Adipocyte (in vitro differentiated cells): ENCODE measurements around the gene ITGA11.

ENCODE experiments used
- DNase-seq: peaks from one replicate; pipeline ENCODE4 v3.0.0-alpha.2; 2015; ENCODE audit warnings: low read depth
- H3K27me3 ChIP-seq: replicated peaks from 2 replicates; pipeline ENCODE4 v1.7.0; 2013; ENCODE audit warnings: mild to moderate bottlenecking, low read length, moderate library complexity; ENCODE audit not compliant: control insufficient read depth, insufficient read depth
- H3K36me3 ChIP-seq: 2 replicates; pipeline ENCODE4 v1.7.0; 2013; ENCODE audit warnings: low read length, mild to moderate bottlenecking, moderate library complexity; ENCODE audit not compliant: control insufficient read depth, insufficient read depth, severe bottlenecking
- H3K4me1 ChIP-seq: 2 replicates; pipeline ENCODE4 v1.7.0; 2013; ENCODE audit warnings: mild to moderate bottlenecking, low read length, moderate library complexity; ENCODE audit not compliant: control insufficient read depth, insufficient read depth
- H3K4me3 ChIP-seq: 2 replicates; pipeline ENCODE4 v1.7.0; 2013; ENCODE audit warnings: mild to moderate bottlenecking, low read length, moderate library complexity
- H3K9ac ChIP-seq: 2 replicates; pipeline ENCODE4 v1.7.0; 2013; ENCODE audit warnings: mild to moderate bottlenecking, low read length, moderate library complexity
- H3K9me3 ChIP-seq: 2 replicates; pipeline ENCODE4 v1.7.0; 2013; ENCODE audit warnings: mild to moderate bottlenecking, low read length, moderate library complexity; ENCODE audit not compliant: control insufficient read depth

The ITGA11 gene

GRCh38 chr15:68367226-68367625 is 64.7 kb downstream of the ITGA11 start:
- Histone ChIP-seq H3K9me3 (no peaks in the 10 kb centered on the region), H3K9ac (no peak overlapping the region), H3K27me3 (no peaks in the 10 kb centered on the region), H3K4me1 (peaks cover 42% of the 10 kb centered on the region), H3K36me3 (no peaks in the 10 kb centered on the region), H3K4me3 (no peak overlapping the region)
- DNase-seq = no peak

GRCh38 chr15:68366314-68366713 is 65.6 kb downstream of the ITGA11 start:
- no peaks in the 10 kb centered on the region for H3K36me3 ChIP-seq
- no peak for DNase-seq
- H3K9ac ChIP-seq = no peak overlapping the region
- no peak overlapping the region for H3K4me3 ChIP-seq
- H3K9me3 ChIP-seq = no peaks in the 10 kb centered on the region
- peaks cover 42% of the 10 kb centered on the region for H3K4me1 ChIP-seq
- no peaks in the 10 kb centered on the region for H3K27me3 ChIP-seq

GRCh38 chr15:68365770-68366169 is 66.2 kb downstream of the ITGA11 start:
- Histone ChIP-seq H3K36me3 (no peaks in the 10 kb centered on the region), H3K4me3 (no peak overlapping the region), H3K9me3 (no peaks in the 10 kb centered on the region), H3K4me1 (peaks cover 42% of the 10 kb centered on the region), H3K9ac (peak overlapping the region; percentile 16), H3K27me3 (no peaks in the 10 kb centered on the region)
- DNase-seq = no peak

DNA sequence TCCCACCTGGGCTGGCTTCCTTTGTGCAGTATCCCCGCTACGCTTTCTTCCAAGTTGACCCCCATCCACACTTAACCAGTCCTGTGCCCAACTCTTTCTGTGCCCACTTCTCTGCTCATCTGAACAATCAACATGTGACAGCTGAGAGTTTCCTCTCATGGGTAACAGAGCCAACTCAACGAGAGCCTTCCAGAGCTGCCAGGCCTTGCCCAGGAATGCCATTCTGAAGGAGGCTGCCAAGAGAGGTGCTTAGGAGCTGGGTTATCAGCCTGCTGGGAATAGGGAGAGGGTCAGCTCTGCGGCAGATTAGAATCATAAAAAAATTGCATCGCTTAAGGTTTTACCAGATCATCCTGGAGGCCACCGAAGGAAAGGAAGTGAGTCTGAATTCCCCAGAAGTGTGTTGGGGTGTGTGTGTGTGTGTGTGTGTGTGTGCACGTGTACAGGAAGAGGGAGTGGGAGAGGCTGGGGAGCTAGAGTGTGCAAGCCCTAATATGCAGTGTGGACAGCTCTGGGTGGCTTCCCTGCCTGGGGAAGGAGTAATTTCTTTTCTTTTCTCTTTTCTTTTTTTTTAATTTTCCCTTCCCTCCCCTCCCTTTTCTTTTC is 66.7 kb downstream of the ITGA11 start:
- no peak for DNase-seq
- H3K4me3 ChIP-seq = no peak overlapping the region
- no peaks in the 10 kb centered on the region for H3K27me3 ChIP-seq
- peaks cover 42% of the 10 kb centered on the region for H3K4me1 ChIP-seq
- H3K9ac ChIP-seq = no peak overlapping the region
- no peaks in the 10 kb centered on the region for H3K9me3 ChIP-seq
- H3K36me3 ChIP-seq = no peaks in the 10 kb centered on the region

GRCh38 chr15:68364660-68365035 is 67.3 kb downstream of the ITGA11 start:
- Histone ChIP-seq H3K36me3 (no peaks in the 10 kb centered on the region), H3K4me3 (no peak overlapping the region), H3K9me3 (no peaks in the 10 kb centered on the region), H3K27me3 (no peaks in the 10 kb centered on the region), H3K9ac (no peak overlapping the region), H3K4me1 (peaks cover 42% of the 10 kb centered on the region)
- DNase-seq = no peak

DNA sequence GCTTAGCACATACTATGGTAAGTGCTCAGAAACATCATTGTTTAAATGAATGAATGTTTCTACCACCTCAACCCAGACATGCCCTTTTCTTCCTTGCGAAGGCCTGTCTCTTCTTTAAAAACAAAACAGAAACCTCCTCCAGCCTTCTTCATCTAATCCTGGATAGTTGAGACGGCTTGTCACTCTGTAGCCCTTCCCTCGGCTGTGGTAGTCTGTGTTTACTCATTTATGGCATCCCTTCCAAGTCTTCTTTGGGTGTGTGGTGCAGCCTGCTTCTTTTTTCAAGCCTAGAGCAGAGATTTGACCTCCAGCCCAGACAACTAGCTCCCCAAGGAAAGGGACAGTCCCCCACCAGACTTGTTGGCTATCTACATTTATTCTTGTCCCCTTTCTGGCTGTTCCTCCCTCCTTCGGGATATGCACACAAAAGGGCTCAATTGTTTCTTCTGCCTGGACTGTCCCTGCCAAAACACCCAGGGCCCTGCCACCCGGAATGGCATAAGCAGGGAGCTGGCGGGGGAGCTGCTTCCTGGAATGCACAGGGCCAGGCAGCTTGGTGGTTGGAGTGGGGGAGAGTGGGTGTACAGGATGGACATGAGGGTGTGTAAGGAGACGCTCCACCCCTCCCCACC is 67.8 kb downstream of the ITGA11 start:
- Histone ChIP-seq H3K4me3 (peak overlapping the region; percentile 7), H3K4me1 (peaks cover 42% of the 10 kb centered on the region), H3K9ac (no peak overlapping the region), H3K36me3 (no peaks in the 10 kb centered on the region), H3K27me3 (no peaks in the 10 kb centered on the region), H3K9me3 (no peaks in the 10 kb centered on the region)
- DNase-seq = peak; percentile 31

DNA sequence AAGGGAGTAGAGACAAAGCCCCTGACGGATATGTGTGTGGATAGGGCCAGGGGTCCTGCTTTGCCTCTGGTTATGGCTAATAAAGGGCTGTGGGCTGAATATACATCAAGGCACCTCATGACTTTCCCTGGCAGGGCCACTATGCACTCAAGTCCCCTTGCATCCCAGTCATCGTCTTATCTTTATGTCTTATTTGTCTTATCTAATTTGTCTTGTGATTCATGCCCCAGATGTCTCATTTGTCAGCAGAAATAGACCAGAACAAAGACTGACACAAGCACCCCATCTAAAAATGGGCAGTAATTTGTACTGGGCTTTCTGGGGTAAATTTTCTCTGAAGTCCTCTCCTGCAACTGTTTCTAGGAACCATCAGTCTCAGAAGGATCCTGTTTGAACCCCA is 68.6 kb downstream of the ITGA11 start:
- DNase-seq = no peak
- H3K9me3 ChIP-seq = no peaks in the 10 kb centered on the region
- no peaks in the 10 kb centered on the region for H3K36me3 ChIP-seq
- no peak overlapping the region for H3K4me3 ChIP-seq
- H3K4me1 ChIP-seq = peaks cover 34% of the 10 kb centered on the region
- H3K9ac ChIP-seq = no peak overlapping the region
- H3K27me3 ChIP-seq = no peaks in the 10 kb centered on the region

GRCh38 chr15:68362537-68363126 is 69.3 kb downstream of the ITGA11 start:
- no peak for DNase-seq
- Histone ChIP-seq H3K9ac (no peak overlapping the region), H3K9me3 (no peaks in the 10 kb centered on the region), H3K36me3 (no peaks in the 10 kb centered on the region), H3K4me3 (no peak overlapping the region), H3K27me3 (no peaks in the 10 kb centered on the region), H3K4me1 (peaks cover 31% of the 10 kb centered on the region)

GRCh38 chr15:68360721-68361120 is 71.2 kb downstream of the ITGA11 start:
- Histone ChIP-seq H3K27me3 (no peaks in the 10 kb centered on the region), H3K9ac (no peak overlapping the region), H3K36me3 (no peaks in the 10 kb centered on the region), H3K9me3 (peaks cover 14% of the 10 kb centered on the region), H3K4me1 (peaks cover 23% of the 10 kb centered on the region), H3K4me3 (no peak overlapping the region)
- no peak for DNase-seq

DNA sequence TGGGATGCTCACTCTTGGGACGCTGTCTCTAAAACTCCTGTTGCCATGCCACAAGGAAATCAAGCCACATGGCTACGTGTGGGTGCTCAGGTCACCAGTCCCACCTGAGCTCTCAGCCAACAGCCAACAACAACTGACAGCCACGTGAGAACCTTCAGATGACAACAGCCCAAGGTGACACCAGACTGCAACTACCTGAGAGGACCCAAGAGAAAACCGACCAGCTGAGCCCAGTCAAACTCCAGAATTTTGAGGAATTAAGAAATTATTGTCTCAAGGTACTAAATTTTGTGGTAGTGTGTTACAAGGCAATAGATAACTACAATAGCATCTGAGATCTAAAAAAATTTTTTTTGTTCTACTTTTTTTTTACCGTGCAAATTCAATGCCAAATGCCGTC is 75.2 kb downstream of the ITGA11 start:
- no peaks in the 10 kb centered on the region for H3K36me3 ChIP-seq
- no peak for DNase-seq

DNA sequence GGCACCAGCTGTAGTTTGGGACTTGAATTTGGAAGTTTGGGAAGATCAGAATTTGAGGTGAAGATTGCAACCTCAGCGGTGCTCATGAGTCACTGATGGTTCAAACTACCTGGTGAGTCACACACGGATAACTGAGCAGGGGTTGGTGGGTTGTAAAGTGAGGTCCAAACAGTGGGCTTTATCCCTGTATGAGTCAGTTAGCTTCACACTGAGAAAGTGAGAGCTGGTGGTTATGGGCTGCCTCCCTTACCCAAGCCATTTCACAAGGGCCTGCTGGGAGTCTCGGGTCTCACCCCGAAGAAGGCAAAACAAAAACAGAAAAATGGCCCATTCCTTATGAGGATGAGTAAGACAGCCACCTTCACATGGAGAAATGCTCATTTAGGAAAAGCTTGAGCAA is 77.0 kb downstream of the ITGA11 start:
- peaks cover 14% of the 10 kb centered on the region for H3K9me3 ChIP-seq
- no peak overlapping the region for H3K9ac ChIP-seq
- no peak overlapping the region for H3K4me3 ChIP-seq
- H3K27me3 ChIP-seq = no peaks in the 10 kb centered on the region
- H3K36me3 ChIP-seq = no peaks in the 10 kb centered on the region
- DNase-seq = peak; percentile 61
- H3K4me1 ChIP-seq = peaks cover 31% of the 10 kb centered on the region

More for the DNA sequence above, 75.2 kb downstream of the ITGA11 start:
- Histone ChIP-seq H3K4me1 (peaks cover 31% of the 10 kb centered on the region), H3K27me3 (no peaks in the 10 kb centered on the region), H3K9ac (no peak overlapping the region), H3K9me3 (peaks cover 14% of the 10 kb centered on the region), H3K4me3 (no peak overlapping the region)
